H1 (cell line): ENCODE results near the gene ONECUT3.

Experiments used
- BRCA1 ChIP-seq: IDR thresholded peaks from 2 replicates; pipeline ENCODE4 v1.6.1; 2012; ENCODE audit warnings: low read depth, low read length, improper control_type of control experiment
- EZH2 ChIP-seq: fragments of 200-600 bp; sonication (generic); IDR thresholded peaks from 2 replicates; pipeline ENCODE4 v1.7.1; 2012; ENCODE audit warnings: low read depth, mild to moderate bottlenecking, moderate library complexity, low read length, inconsistent platforms; ENCODE audit not compliant: severe bottlenecking
- JUND ChIP-seq: IDR thresholded peaks from 2 replicates; pipeline ENCODE4 v1.6.1; 2011; ENCODE audit warnings: mild to moderate bottlenecking, improper control_type of control experiment, low read length
- POLR2A ChIP-seq, 2 experiments: IDR thresholded peaks; 1 replicate in 1 of 2; 2 replicates in 1 of 2; pipeline ENCODE4 v1.6.1; 2011; ENCODE audit warnings: low read depth in 2 of 2, low read length in 2 of 2, mild to moderate bottlenecking in 2 of 2; ENCODE audit errors: control extremely low read depth in 1 of 2
- SP1 ChIP-seq: IDR thresholded peaks from 2 replicates; pipeline ENCODE4 v1.6.1; 2011; ENCODE audit warnings: low read depth, low read length
- TCF12 ChIP-seq: IDR thresholded peaks from 2 replicates; pipeline ENCODE4 v1.6.1; 2011; ENCODE audit warnings: low read depth, mild to moderate bottlenecking, low read length
- TEAD4 ChIP-seq: IDR thresholded peaks from 2 replicates; pipeline ENCODE4 v1.6.1; 2012; ENCODE audit warnings: low read depth, low read length, inconsistent platforms, mixed read lengths
- ZNF274 ChIP-seq: IDR thresholded peaks from 2 replicates; pipeline ENCODE4 v1.7.0; 2012; ENCODE audit warnings: low read length, borderline replicate concordance; ENCODE audit errors: extremely low read depth
- TF ChIP-seq, protein P1 (sequence below), 3 experiments: IDR thresholded peaks; 1 replicate in 2 of 3; 2 replicates in 1 of 3; pipeline versions ENCODE4 v1.5.1 to v1.6.1; 2011; ENCODE audit warnings: low read length in 3 of 3, mild to moderate bottlenecking in 3 of 3, inconsistent platforms in 2 of 3, low read depth in 1 of 3, moderate library complexity in 1 of 3; ENCODE audit not compliant: insufficient read depth in 1 of 3; ENCODE audit errors: control extremely low read depth in 1 of 3

DNA sequence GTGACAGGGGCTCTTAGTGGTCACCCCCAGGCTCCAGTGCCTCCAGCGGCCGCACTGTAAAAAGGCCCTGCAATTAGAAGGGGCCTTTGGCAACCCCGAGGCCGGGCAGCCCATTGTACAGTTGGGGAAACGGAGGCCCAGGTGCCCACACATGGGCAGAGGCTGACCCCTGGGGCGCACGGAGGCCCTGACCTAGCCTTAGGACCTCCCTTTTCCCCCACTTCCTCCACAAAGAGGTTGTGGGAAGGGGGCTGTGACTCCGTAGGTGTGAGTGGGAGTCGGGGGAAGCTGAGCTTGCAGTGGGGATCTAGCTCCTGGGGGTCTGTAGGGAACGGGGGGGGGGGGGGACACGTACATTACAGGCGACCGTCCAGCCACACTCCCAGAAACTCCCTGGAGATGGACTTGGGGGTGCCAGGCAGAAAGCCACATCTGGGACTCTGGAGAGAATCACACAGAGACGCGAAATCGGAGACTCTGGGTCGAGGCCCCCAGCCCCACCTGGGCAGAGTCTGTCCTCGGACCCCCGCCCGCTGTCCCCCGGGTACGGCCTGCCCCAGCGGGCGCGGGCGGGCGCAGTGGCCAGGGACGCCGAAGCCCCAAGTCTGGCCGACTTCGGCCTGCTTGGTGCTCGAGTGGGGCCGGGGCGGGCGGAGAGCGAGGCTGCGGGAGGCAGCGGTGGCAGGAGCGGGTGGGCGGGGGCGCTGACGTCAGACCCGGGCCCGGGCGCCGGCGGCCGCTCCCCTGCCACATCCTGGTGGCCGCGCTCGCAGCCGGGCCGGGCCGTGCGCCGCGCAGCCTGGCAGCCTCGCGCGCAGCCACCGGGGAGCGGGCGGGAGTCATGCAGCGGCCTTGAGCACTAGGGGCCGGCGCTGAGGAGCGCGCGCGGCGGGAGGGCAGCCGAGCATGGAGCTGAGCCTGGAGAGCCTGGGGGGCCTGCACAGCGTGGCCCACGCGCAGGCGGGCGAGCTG, at the start of gene ONECUT3:
- TF ChIP-seq ZNF274 = no peak
- TF ChIP-seq TCF12 = no peak
- peak; percentile 87 for TF ChIP-seq EZH2
- TF ChIP-seq SP1 = no peak
- TF ChIP-seq BRCA1 = no peak
- no peak for TF ChIP-seq TEAD4
- TF ChIP-seq JUND = no peak
- no peak for TF ChIP-seq POLR2A (IDR thresholded peaks at IDR 0.05; ENCODE audit: control extremely low read depth in 1 of 2, low read depth in 2 of 2, low read length in 2 of 2)
- TF ChIP-seq, protein P1, sequence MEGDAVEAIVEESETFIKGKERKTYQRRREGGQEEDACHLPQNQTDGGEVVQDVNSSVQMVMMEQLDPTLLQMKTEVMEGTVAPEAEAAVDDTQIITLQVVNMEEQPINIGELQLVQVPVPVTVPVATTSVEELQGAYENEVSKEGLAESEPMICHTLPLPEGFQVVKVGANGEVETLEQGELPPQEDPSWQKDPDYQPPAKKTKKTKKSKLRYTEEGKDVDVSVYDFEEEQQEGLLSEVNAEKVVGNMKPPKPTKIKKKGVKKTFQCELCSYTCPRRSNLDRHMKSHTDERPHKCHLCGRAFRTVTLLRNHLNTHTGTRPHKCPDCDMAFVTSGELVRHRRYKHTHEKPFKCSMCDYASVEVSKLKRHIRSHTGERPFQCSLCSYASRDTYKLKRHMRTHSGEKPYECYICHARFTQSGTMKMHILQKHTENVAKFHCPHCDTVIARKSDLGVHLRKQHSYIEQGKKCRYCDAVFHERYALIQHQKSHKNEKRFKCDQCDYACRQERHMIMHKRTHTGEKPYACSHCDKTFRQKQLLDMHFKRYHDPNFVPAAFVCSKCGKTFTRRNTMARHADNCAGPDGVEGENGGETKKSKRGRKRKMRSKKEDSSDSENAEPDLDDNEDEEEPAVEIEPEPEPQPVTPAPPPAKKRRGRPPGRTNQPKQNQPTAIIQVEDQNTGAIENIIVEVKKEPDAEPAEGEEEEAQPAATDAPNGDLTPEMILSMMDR (IDR thresholded peaks at IDR 0.05; ENCODE audit: control extremely low read depth in 1 of 3, insufficient read depth in 1 of 3, low read depth in 1 of 3, low read length in 3 of 3) = peak in 1 of 3 experiments; percentile 1; a peak in 1 of 4 replicates
